HG03442 (cell line): ENCODE measurements around the gene SLC6A3.

Experiments used
- ATAC-seq: cut with Tn5 transposase; IDR thresholded peaks from one replicate; pipeline ENCODE4 v1.9.1; 2021; ENCODE audit warnings: mild to moderate bottlenecking, moderate library complexity; ENCODE audit not compliant: unreplicated experiment

Gene SLC6A3

GRCh38 chr5:1390861-1391600 is 54.2 kb downstream of the SLC6A3 start:
- ATAC-seq: no peak

DNA sequence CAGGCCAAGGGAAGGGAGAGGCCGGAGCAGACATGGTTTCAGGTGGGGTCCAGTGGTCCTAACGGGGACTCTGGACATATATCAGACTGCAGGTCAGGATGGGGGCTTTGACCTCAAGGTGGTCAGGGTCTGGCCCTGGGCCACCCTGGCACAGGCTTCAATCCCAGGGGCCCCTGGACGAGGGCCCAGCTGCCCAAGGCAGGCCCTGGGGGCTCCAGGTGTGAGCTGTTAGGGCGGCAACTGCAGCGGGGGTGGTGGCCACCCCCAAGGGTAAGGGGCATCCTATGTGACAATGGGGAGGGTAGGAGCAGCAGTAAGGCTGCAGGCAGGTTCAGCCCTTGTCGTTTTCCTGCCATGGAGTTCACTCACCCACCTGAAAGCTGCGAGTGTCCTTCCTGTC is 54.9 kb downstream of the SLC6A3 start:
- ATAC-seq: no peak

DNA sequence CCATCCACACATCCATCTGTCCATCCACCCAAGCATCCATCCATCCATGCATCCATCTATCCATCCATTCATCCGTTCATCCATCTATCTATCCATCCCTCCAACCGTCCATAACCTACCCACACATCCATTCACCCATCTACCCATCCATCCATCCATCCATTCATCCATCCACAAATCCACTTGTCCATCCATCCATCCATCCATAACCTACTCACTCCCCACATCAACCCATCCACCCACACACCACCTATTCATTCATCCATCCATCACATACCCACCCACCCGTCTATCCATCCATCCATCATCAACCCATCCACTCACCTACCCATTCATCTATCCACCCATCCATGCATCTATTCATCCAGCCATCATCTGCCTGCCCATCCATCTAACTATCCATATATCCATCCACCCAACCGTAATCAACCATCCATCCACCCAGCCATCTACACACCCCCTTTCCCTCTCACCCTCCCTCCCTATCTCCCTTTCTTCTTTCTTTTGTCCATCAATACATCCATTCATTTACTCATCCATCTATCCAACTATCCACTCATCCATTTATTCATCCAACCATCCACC is 56.8 kb downstream of the SLC6A3 start:
- ATAC-seq: no peak

DNA sequence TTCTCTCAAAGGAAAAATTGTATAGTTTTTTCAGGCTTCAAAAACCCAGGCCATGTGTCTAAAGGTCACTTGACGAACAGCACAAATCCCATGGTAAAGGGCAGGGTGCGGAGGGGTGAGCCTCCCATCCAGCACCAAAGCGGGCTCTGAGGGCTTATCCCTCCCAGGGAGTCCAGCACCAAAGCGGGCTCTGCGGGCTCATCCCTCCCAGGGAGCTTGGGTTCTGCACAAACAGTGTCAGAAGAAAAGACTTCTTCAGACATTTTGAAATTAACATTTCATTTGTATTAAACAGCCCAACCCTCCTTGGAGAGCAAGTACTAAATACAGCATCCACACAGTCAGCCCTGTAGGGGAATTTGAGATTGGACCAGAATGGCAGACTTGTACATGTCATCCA is 57.4 kb downstream of the SLC6A3 start:
- no peak for ATAC-seq

DNA sequence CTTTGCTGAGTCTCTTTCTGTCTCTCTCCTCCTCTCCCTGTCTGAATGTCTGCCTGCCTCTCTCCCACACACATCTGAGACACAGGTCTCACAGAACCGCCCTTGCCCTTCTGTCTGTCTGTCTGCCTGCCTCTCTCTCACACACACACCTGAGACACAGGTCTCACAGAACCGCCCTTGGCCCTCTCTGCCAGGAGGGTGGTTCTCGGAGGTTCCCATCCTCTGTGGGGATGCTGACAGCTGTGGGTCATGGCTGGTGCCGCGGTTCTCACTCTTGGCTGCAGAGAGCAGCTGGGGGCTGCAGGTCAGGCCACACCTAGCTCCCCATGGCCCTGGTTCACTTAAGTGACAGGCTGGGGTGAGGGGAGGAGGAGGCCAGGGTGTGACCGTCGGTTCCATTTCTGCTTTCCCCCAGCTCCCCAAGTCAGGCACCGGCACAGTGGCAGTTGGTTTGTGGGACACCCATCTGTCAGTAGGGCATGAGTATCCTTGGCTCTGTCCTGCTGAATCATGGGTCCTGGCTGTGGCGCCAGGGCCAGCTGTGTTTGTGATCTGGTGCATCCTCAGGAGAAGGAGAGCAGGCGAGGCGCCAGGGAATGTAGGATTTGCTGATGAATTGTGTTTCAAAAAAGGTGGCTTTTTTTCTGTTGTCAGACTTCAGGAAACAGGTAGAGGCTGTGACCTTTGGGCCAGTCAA is 58.0 kb downstream of the SLC6A3 start:
- no peak for ATAC-seq

DNA sequence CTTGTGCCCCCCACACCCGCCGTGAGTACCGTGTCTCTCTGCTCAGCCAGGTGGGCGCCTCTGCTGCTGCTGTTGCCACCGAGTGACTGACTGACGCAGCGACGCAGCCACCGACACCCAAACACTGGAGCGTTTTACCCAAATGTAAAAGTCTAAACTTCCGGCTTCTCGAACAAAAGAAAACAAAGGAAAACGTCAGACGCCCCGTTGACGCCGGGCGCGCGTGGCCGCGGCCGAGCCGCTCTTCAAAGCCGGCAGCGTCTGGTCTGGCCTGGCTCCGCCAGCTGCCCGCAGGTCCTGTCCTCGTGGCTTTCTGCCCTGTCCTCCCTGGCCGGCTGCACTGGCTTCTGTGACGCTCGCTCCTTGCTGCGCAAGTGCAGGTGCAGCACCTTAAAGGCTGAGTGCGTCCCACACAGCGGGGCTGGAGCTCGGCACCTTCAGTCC is 58.9 kb downstream of the SLC6A3 start:
- peak; percentile 40 for ATAC-seq

DNA sequence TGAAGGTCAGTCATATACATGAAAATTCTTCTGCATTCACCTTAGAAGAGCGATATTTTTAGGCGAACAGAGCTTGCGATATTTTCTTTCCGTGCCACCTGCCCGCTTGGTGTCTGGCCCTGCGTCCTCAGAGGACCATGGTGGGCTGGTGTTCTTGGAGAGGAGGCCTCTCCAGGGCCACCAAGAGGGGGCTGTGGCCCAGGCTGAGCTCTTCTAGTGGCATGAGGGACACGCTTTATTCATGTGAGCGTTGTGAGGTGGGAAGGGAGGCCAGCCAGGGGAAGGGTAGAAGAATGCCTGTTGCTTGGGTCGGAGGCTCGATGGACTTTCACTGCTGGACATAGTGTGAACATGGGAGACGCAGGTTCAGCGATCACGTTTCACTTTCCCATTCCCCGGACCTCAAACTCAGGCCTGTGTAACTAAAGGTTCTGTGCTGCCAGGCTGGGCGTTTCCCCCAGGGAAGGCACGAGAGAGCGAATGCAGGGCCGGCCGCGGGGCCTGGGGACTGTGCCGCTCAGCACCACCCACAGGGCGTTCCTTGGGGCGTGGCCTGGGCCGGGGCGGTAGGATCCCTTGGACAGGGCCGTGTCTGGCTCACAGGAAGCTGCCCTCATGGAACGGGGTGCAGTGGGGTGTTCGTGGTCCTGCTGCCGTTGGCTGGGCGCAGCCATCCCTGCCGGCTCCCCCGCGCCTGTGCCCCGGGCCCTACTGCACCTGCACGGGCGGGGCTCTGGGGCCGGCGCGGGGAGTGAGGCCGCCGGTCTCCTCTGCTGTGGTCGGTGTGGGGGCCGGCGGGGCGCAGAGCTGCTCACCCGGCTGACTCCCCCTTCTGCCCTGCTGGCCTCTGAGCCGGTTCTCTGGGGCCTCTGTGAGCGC is 59.6 kb downstream of the SLC6A3 start:
- ATAC-seq: peak; percentile 87

- no peak for ATAC-seq
Observed at GRCh38 chr5:1384521-1384920, 60.7 kb downstream of the SLC6A3 start.

- no peak for ATAC-seq
Observed at GRCh38 chr5:1383886-1384401, 61.3 kb downstream of the SLC6A3 start.

DNA sequence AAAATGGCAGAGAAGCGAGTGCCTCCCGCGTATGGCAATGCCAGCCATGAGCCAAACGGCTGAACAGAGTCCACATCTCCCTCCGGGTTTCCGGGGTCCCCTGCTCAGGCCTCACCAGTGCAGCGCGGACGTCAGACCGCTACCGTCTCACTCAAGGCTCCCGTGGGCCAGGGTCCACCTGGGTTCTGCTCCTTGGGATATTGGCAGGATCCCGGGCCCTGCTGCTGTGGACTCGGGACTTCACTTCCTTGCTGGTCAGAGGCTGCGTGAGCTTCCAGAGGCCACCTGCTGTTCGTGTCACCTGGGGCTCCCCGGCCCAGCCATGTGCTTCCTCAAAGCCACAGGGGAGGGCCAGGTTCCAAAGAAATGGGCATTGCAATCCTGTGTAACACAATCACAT is 61.9 kb downstream of the SLC6A3 start:
- ATAC-seq: no peak

- ATAC-seq: no peak
Observed at GRCh38 chr5:1382248-1382700, 63.0 kb downstream of the SLC6A3 start.

DNA sequence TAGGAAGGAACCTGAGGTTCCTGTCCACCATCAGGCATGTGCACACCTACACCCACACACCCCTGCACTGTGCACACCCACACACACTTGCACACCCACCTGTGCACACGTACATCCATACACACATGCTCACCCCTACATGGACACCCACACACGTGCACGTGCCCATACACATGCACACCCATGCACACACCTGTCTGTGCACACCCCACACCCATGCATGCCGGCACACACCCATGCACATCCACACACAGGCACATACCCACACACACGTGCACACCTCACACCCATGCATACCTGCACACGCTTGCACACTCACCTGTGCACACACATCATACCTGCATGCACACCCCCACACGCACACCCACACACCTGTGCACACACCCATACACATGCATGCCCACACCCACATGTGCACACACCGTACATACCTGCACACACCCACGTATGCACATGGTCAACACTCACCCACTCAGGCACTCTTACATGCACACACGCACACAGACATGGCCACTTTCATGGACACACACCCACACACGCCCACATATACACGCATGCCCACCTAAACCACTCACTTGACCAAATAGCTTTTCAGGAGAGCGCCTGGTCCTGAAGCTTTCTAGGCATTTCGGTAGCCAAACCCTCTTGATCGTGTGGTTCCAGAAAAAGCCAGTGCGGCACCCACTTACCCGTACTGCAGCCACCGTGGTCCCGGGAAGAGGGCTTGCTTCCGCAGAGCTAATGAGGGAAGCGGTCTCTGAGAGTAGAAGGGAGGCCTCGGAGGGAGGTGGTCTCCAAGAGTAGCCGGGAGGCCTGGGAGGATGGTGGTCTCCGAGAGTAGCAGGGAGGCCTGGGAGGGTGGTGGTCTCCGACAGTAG is 63.6 kb downstream of the SLC6A3 start:
- no peak for ATAC-seq

GRCh38 chr5:1380910-1381309 is 64.3 kb downstream of the SLC6A3 start:
- ATAC-seq: no peak

DNA sequence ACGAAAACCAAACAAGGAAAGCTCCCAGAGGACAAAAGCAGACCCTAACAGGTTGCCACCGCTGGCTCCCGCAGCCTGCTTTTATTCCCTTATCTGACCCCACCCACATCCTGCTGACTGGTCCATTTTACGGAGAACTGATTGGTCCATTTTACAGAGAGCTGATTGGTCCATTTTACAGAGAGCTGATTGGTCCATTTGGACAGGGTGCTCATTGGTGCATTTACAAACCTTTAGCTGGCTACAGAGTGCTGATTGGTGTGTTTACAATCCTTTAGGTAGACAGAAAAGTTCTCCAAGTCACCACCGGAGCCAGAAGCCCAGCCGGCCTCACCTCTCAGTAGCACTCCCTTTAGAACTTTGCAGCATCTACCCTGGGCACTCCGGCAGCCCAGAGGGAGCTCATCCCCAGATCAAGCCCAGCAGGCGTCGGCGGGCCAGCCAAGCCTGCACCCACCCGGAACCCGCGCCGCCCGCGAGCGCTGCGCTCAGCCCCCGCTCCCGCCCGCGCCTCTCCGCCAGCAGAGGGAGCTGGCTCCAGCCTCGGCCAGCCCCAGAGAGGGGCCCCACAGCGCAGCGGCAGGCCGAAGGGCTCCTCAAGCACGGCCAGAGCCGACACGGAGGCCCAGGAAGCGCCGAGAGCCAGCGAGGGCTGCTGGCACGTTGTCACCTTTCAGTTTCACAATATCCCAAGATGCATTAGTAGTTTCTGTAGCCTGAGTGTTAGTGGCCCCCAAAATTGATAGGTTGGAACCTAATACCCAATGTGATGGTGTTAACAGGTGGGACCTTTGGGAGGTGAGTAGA is 65.0 kb downstream of the SLC6A3 start:
- ATAC-seq: peak; percentile 77

DNA sequence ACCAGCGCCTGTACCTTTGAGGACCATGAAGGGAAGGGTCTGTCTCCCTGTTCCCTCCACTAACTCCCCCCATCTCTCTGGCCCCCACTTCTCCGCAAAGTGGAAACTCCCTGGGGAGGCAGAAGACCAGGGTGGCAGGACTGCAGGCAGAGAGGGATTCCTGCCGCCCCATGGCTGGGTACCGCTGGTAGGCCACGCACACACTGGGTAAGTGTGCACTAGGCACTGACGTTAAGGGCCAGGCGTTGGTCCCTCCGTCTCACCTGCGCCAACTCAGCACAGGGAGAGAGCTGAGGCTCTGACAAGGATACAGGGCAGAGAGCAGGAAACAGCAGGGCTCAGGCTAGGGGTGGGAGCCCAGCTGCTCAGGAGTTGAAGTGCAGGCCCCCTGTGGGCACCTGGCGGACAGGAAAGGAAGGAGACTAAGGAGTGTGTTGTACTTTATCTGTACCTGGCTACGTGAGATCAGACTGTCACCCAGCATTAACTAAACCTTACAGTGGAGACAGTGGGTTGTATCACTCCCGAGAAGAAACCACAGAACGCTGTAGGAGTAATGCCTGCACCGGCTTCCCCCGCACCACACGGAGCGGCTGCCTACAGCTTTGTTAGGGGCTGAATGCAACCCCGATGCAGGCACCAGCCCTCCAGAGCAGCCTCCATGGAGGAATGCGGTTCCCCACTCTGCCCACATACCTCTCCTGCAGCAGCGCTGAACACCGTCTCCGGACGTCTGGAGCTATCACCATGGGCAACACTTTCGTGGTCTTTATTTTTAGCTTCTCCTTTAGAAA is 66.2 kb downstream of the SLC6A3 start:
- no peak for ATAC-seq

GRCh38 chr5:1378096-1378495 is 67.1 kb downstream of the SLC6A3 start:
- ATAC-seq: no peak

DNA sequence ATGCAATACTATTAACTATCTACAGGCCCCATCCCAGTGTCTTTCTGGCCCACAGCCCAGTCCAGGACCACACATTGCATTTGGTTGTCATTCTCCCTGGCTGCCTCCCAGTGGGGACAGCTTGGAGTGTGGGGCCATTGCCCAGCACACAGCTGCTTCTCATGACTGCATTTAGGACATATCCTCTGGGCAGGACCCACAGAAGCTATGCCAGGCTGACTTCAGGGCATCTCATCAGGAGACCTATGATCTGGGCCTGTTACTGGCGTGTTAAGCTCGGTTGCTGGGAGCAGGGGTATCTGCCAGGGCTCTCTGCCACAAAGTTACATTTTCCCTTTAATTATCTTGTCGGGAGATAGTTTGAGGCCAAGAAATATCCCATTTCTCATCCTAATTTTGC is 68.3 kb downstream of the SLC6A3 start:
- no peak for ATAC-seq
